Fibroblast of lung (primary cell): Measurements from ENCODE around the gene OR4K2. TPM values are rescaled to one million over a fixed set of nuclear protein-coding genes. Genes with fewer than 3 reads are reported as not detected.
"Not testable (repeated sequence)": the region's sequence is repeated elsewhere in the genome, so short reads cannot be mapped to it uniquely, and the experiment has no call there.

Experiments used
- DNase-seq, 2 donors: peaks; one replicate each; pipeline versions ENCODE4 v3.0.0 to v3.0.0-alpha.2; 2010; ENCODE audit warnings: low read depth in 2 of 2
- H2AFZ ChIP-seq: 2 replicates; pipeline ENCODE4 v1.5.1; 2012; ENCODE audit warnings: low read length, control low read depth, inconsistent platforms
- H3K27ac ChIP-seq: 2 replicates; pipeline ENCODE4 v1.5.1; 2011; ENCODE audit warnings: low read length, control low read depth; ENCODE audit not compliant: insufficient read depth
- H3K27me3 ChIP-seq: 2 replicates; pipeline ENCODE4 v1.5.1; 2011; ENCODE audit warnings: mild to moderate bottlenecking, low read length; ENCODE audit not compliant: control insufficient read depth, insufficient read depth
- H3K36me3 ChIP-seq: 2 replicates; pipeline ENCODE4 v1.5.1; 2011; ENCODE audit warnings: low read length; ENCODE audit not compliant: control insufficient read depth, insufficient read depth
- H3K4me1 ChIP-seq: 2 replicates; pipeline ENCODE4 v1.5.1; 2011; ENCODE audit warnings: low read length; ENCODE audit not compliant: control insufficient read depth, insufficient read depth; ENCODE audit errors: extremely low read depth
- H3K4me2 ChIP-seq: 2 replicates; pipeline ENCODE4 v1.5.1; 2011; ENCODE audit warnings: low read length, control low read depth; ENCODE audit not compliant: insufficient read depth; ENCODE audit errors: extremely low read depth
- H3K4me3 ChIP-seq, 4 experiments: fragments of 200-600 bp in 1 of 4; sonication (generic) in 1 of 4; replicated peaks in 1 of 4; 2 replicates each; pipeline ENCODE4 v1.5.1; 2011 to 2016; ENCODE audit warnings: low read length in 4 of 4, low read depth in 3 of 4, mild to moderate bottlenecking in 3 of 4, control low read depth in 2 of 4, inconsistent platforms in 1 of 4, mixed read lengths in 1 of 4; ENCODE audit not compliant: insufficient read depth in 1 of 4; ENCODE audit errors: control extremely low read depth in 1 of 4
- H3K79me2 ChIP-seq: 2 replicates; pipeline ENCODE4 v1.5.1; 2012; ENCODE audit warnings: mild to moderate bottlenecking, low read length, inconsistent platforms; ENCODE audit not compliant: control insufficient read depth, insufficient read depth
- H3K9ac ChIP-seq: 2 replicates; pipeline ENCODE4 v1.5.1; 2011; ENCODE audit warnings: mild to moderate bottlenecking, low read length, control low read depth; ENCODE audit not compliant: insufficient read depth
- H3K9me3 ChIP-seq: 2 replicates; pipeline ENCODE4 v1.5.1; 2012; ENCODE audit warnings: low read depth, low read length; ENCODE audit not compliant: control insufficient read depth, insufficient read depth
- H4K20me1 ChIP-seq: 2 replicates; pipeline ENCODE4 v1.5.1; 2011; ENCODE audit warnings: low read length; ENCODE audit not compliant: control insufficient read depth, insufficient read depth; ENCODE audit errors: extremely low read depth
- CTCF ChIP-seq, 2 donors: IDR thresholded peaks in 1 of 2; conservative IDR thresholded peaks in 1 of 2; 1 replicate in 1 of 2; 2 replicates in 1 of 2; pipeline ENCODE4 v1.5.1; 2011 to 2012; ENCODE audit warnings: low read length in 2 of 2, control low read depth in 1 of 2, inconsistent platforms in 1 of 2, low read depth in 1 of 2, mild to moderate bottlenecking in 1 of 2
- EZH2 ChIP-seq: IDR thresholded peaks from 2 replicates; pipeline ENCODE4 v1.5.1; 2012; ENCODE audit warnings: low read length, control low read depth, mild to moderate bottlenecking; ENCODE audit errors: missing control alignments
- polyA minus RNA-seq: library from RNA; depleted of rRNA, polyadenylated mRNA; stranded (reverse); fragments of >200 nt; gene quantifications from 2 replicates; pipeline ENCODE4 v1.2.3, GENCODE V29; 2011; ENCODE audit warnings: low replicate concordance
- polyA plus RNA-seq, 2 donors: library from polyadenylated mRNA; depleted of rRNA in 1 of 2; stranded (reverse) in 1 of 2; unstranded in 1 of 2; fragments of >200 nt; gene quantifications; 2 replicates each; pipeline ENCODE4 v1.2.1, GENCODE V29; 2011 to 2012; ENCODE audit warnings: missing spikeins in 1 of 2
- total RNA-seq: library from RNA; depleted of rRNA; stranded (reverse); fragments of >200 nt; gene quantifications from 2 replicates; pipeline ENCODE4 v1.2.1, GENCODE V29; 2014

The OR4K2 gene
- total RNA-seq (not detected in 2 replicates), polyA plus RNA-seq (not detected in 2 replicates), polyA minus RNA-seq (not detected in 2 replicates)
- polyA plus RNA-seq (2012), result not detected in 2 replicates

DNA sequence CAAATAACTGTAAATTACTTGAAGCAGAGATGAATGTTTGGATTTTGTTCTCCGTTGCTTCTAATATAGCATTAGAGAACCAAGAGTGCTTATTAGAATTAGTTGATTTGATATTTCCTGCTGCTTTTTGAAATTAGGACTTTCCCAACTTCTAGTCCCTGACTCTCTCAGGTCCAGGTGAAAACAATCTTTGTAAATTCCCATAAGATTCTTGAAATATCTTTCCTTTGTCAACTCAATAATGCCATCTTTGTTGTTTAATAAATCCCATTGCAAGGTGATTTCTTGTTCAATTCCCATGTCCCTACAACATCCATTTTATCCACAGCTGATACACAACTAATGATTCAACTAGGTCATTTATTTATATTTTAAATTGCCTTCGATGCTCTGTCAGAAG is at the start of gene OR4K2:
OR4K2 (plus strand) TSS at position 301 of the 400 bp plus-strand sequence. CDS start 1,126 bp downstream, outside the sequence.
- H4K20me1 ChIP-seq, result no peaks in the 10 kb centered on the region
- H3K4me1 ChIP-seq, result no peaks in the 10 kb centered on the region
- no peaks in the 10 kb centered on the region for H3K9me3 ChIP-seq
- no peak for TF ChIP-seq EZH2
- TF ChIP-seq CTCF (conservative IDR thresholded peaks at IDR 0.05 in 1 of 2, IDR thresholded peaks at IDR 0.05 in 1 of 2; ENCODE audit: low read depth in 1 of 2, low read length in 2 of 2), result no peak
- no peak within 1 kb of the TSS for H3K27ac ChIP-seq
- H3K36me3 ChIP-seq, result no peaks in the 10 kb centered on the region
- no peak within 1 kb of the TSS for H3K9ac ChIP-seq
- no peaks in the 10 kb centered on the region for H3K27me3 ChIP-seq
- H3K4me2 ChIP-seq, result no peak within 1 kb of the TSS
- no peaks in the 10 kb centered on the region for H3K79me2 ChIP-seq
- H2AFZ ChIP-seq, result no peak within 1 kb of the TSS
- no peak within 1 kb of the TSS for H3K4me3 ChIP-seq
- no peak for DNase-seq

- not testable (repeated sequence) for H2AFZ ChIP-seq, H3K4me1 ChIP-seq, H3K4me2 ChIP-seq, H4K20me1 ChIP-seq, H3K9me3 ChIP-seq, H3K79me2 ChIP-seq, H3K27me3 ChIP-seq, H3K27ac ChIP-seq, DNase-seq, H3K4me3 ChIP-seq, H3K9ac ChIP-seq, H3K36me3 ChIP-seq
These were observed 47.2 kb upstream of the OR4K2 start for GRCh38 chr14:19827626-19828244.

DNA sequence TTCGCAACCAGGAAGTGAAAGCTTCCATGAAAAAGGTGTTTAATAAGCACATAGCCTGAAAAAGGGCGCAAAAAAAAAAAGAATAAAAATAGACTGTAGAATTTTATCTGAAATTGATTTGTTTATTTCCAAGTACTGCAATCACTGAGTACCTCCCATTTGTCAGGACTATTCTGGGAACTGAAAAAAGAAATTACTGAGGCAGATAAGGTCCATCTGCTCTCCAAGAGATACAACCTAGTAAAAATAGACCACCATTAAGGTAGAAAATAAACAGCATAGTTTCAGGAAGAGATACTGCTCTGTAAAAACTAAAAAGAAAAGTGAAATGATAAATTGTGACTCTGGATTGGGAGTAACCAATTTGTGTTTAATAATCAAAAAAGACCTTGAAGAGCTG is 46.6 kb upstream of the OR4K2 start:
- no peak overlapping the region for H3K4me2 ChIP-seq
- no peaks in the 10 kb centered on the region for H3K4me1 ChIP-seq
- no peak for DNase-seq
- no peaks in the 10 kb centered on the region for H3K9me3 ChIP-seq
- H4K20me1 ChIP-seq, result no peaks in the 10 kb centered on the region
- no peak overlapping the region for H3K4me3 ChIP-seq
- no peak overlapping the region for H3K9ac ChIP-seq
- no peaks in the 10 kb centered on the region for H3K27me3 ChIP-seq
- no peak overlapping the region for H3K27ac ChIP-seq
- H2AFZ ChIP-seq, result no peak overlapping the region
- no peaks in the 10 kb centered on the region for H3K36me3 ChIP-seq
- H3K79me2 ChIP-seq, result no peaks in the 10 kb centered on the region
- TF ChIP-seq EZH2 (no peak), CTCF (conservative IDR thresholded peaks at IDR 0.05 in 1 of 2, IDR thresholded peaks at IDR 0.05 in 1 of 2; ENCODE audit: low read depth in 1 of 2, low read length in 2 of 2) (no peak)

DNA sequence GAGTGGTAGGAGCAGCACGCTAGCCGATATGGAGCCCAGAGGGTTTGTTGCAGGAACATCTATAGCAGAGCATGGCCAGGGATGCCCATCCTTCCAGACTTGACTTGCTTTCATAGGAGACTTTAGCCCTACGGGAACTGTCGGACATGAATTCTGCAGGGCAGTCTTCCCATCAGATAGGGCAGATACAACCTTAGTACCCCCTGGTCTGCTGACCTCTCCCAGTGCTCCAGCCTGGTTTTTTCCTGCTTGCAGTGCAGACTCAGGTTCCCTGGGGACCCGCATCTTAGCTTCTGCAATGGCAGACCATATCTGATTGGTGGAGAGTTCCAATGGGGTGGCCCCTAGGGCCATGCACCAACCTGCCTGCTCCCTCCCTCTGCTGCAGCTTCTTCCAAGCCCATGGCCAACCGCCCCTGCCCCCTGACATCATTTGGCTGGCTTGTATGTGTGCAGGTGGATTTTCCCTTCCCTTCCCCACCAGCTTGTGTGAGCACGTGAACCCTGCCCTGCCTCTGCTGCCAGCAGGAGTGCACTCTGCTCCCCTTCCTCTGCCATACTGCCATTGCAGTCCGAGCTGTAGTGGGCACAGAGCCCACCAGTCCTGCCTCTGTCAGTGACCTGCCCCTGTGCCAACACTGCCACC is 40.6 kb upstream of the OR4K2 start:
- H4K20me1 ChIP-seq, result not testable (repeated sequence)

More for the DNA sequence above, 40.6 kb upstream of the OR4K2 start:
- H3K36me3 ChIP-seq, H3K4me3 ChIP-seq, H3K79me2 ChIP-seq, H3K9me3 ChIP-seq, H3K9ac ChIP-seq, H3K27me3 ChIP-seq, H3K27ac ChIP-seq, H3K4me1 ChIP-seq, H2AFZ ChIP-seq, DNase-seq, H3K4me2 ChIP-seq: not testable (repeated sequence)
